Osteocyte (in vitro differentiated cells): ENCODE measurements around the gene ADRA2B. TPM values are rescaled to one million over a fixed set of nuclear protein-coding genes. Genes with fewer than 3 reads are reported as not detected.
A peak's percentile ranks its signal among the peaks of the same experiment; 100 is the strongest.

Experiments used
- DNase-seq: peaks from one replicate; pipeline ENCODE4 v3.0.0; 2021; ENCODE audit warnings: mixed read lengths; ENCODE audit not compliant: unreplicated experiment; ENCODE audit errors: extremely low spot score
- H3K27ac Mint-ChIP-seq: one replicate; pipeline ENCODE4 v1.8.0; 2021; ENCODE audit warnings: mild to moderate bottlenecking, mixed read lengths; ENCODE audit not compliant: unreplicated experiment
- H3K27me3 Mint-ChIP-seq: one replicate; pipeline ENCODE4 v1.8.0; 2021; ENCODE audit warnings: mixed read lengths; ENCODE audit not compliant: unreplicated experiment
- H3K36me3 Mint-ChIP-seq: one replicate; pipeline ENCODE4 v1.8.0; 2021; ENCODE audit warnings: mixed read lengths; ENCODE audit not compliant: unreplicated experiment
- H3K4me1 Mint-ChIP-seq: one replicate; pipeline ENCODE4 v1.8.0; 2021; ENCODE audit warnings: mixed read lengths; ENCODE audit not compliant: unreplicated experiment
- H3K4me3 Mint-ChIP-seq: one replicate; pipeline ENCODE4 v1.8.0; 2021; ENCODE audit warnings: mild to moderate bottlenecking, moderate library complexity, mixed read lengths; ENCODE audit not compliant: unreplicated experiment
- H3K9me3 Mint-ChIP-seq: one replicate; pipeline ENCODE4 v1.8.0; 2021; ENCODE audit warnings: mixed read lengths; ENCODE audit not compliant: unreplicated experiment
- CTCF ChIP-seq: fragments of 200-600 bp; sonication (generic); IDR thresholded peaks from 2 replicates; pipeline ENCODE4 v1.5.0; 2021; ENCODE audit warnings: antibody characterized with exemption, mild to moderate bottlenecking, moderate library complexity
- total RNA-seq: library from RNA; stranded (reverse); gene quantifications from 2 replicates; pipeline ENCODE4 v1.2.1, GENCODE V29; 2021

Gene ADRA2B
- total RNA-seq, 1 donor from 2014 or later, result not detected

- peaks cover 42% of the 10 kb centered on the region for H3K27me3 Mint-ChIP-seq
- no peak for DNase-seq
- no peaks in the 10 kb centered on the region for H3K9me3 Mint-ChIP-seq
- peaks cover 6% of the 10 kb centered on the region for H3K4me1 Mint-ChIP-seq
- no peaks in the 10 kb centered on the region for H3K36me3 Mint-ChIP-seq
- no peak overlapping the region for H3K27ac Mint-ChIP-seq
- TF ChIP-seq CTCF, result no peak
- peak overlapping the region; percentile 22 for H3K4me3 Mint-ChIP-seq
Observed at GRCh38 chr2:96117701-96118588, 1.6 kb upstream of the ADRA2B start.

GRCh38 chr2:96116879-96117533, 635 bp upstream of the ADRA2B start:
- Mint-ChIP-seq H3K27ac (no peak overlapping the region), H3K27me3 (peaks cover 42% of the 10 kb centered on the region), H3K4me3 (peak overlapping the region; percentile 22), H3K9me3 (no peaks in the 10 kb centered on the region), H3K36me3 (no peaks in the 10 kb centered on the region), H3K4me1 (peaks cover 6% of the 10 kb centered on the region)
- DNase-seq, result no peak
- peak; percentile 96 for TF ChIP-seq CTCF

- no peak overlapping the region for H3K27ac Mint-ChIP-seq
- no peak for DNase-seq
- peaks cover 6% of the 10 kb centered on the region for H3K4me1 Mint-ChIP-seq
- H3K4me3 Mint-ChIP-seq, result peak overlapping the region; percentile 59
- H3K36me3 Mint-ChIP-seq, result no peaks in the 10 kb centered on the region
- H3K27me3 Mint-ChIP-seq, result peaks cover 31% of the 10 kb centered on the region
- no peaks in the 10 kb centered on the region for H3K9me3 Mint-ChIP-seq
- TF ChIP-seq CTCF, result no peak
Observed at GRCh38 chr2:96115631-96116423, 544 bp downstream of the ADRA2B start.

GRCh38 chr2:96114903-96115581, 1.3 kb downstream of the ADRA2B start:
- Mint-ChIP-seq H3K9me3 (no peaks in the 10 kb centered on the region), H3K27ac (no peak overlapping the region), H3K36me3 (no peaks in the 10 kb centered on the region), H3K27me3 (peaks cover 23% of the 10 kb centered on the region), H3K4me1 (peaks cover 6% of the 10 kb centered on the region), H3K4me3 (peak overlapping the region; percentile 59)
- no peak for TF ChIP-seq CTCF
- DNase-seq, result no peak
